OCI-M1 (cell line): ENCODE data around the gene RNF130.
"Not testable (repeated sequence)": the region's sequence is repeated elsewhere in the genome, so short reads cannot be mapped to it uniquely, and the experiment has no call there.

ENCODE experiments used
- DNase-seq: peaks from one replicate; lab custom pipeline; 2025; lab: John Stamatoyannopoulos, UW

RNF130 gene

DNA sequence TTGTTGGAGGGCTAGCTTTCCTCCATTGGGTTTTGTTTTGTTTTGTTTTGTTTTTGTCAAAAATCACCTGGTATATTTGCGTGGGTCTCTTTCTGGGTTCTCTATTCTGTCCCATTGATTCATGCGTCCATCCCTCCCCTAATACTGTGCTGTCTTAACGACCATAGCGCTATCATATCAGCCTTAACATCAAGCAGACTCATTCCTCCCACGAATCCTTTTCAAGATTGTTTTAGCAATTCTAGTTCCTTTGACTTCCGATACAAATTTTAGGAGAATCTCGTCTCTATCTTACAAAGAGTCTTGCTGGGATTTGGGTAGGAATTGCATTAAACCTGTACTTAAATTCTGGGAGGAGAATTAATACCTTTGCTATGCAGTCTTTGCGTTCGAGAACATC lies 31.1 kb upstream of the RNF130 start:
- DNase-seq, result no peak

DNA sequence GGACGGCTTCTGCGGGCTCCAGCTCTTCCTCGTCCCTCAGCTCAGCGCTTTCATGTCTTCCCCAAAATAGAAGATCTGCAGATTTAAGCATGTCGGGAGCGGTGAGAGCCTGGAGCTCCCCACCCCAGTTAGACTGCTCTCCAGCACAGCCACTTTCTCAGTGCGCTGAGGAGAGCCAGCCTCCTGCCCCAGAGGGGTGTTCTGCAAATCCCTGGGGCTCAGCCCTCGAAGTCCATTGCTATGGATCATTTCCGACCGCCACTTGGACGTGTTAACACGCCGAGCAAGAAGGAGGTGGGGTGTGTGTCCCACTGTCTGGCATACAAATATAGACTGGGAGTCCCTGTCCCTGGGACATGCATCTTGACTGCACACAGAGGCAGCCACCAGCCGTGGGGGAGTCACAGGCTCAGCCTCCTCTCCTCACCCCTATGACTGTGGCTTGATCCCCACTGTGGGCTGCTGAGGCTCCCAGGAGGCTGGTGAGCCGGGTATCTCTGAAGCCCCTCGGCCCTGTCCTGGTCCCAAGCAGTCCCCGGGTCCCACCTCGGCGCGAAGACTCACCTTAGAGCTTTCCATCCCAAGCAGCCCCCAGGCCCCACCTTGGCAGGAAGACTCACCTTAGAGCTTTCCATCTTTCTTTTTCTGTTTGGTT lies 30.0 kb upstream of the RNF130 start:
- DNase-seq, result no peak

DNA sequence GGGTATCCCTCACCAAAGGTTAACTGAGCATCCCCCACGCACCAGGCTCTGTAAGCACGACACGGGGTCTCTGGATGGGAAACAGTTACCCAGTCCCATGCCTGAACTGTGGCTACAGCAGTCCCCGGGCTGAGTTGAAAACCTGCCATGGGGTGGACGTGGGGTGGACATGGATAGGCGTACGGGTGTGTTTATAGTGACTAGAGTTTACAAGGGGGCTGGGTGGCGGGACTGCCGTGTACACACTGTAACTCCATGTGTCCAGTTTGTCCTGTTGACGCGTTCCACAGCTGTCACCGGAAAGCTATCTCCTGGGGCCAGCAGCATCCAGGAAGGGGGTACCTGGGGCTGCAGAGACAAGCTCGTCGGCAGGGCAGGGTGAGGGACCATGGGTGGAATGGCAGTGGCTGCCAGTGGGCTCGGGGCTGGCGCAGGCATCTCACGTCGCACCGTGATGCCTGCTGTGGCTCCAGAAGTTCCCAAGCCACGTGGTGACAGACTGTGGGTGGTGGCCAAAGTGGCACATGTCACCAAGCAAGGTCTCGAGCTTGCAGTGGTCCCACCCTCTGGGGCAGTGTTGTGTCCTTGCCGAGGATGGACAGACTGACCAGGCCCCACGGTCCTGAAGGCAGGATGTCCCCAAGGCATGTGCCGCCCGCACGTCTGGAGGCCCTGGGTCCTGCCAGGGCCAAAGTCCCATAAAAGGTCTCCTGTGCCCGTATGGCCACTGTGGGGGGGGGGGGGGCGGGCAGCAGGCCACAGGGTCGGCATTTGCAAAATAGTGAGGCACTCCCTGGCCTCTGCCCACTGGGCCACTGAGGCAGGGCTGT lies 29.3 kb upstream of the RNF130 start:
- no peak for DNase-seq

DNA sequence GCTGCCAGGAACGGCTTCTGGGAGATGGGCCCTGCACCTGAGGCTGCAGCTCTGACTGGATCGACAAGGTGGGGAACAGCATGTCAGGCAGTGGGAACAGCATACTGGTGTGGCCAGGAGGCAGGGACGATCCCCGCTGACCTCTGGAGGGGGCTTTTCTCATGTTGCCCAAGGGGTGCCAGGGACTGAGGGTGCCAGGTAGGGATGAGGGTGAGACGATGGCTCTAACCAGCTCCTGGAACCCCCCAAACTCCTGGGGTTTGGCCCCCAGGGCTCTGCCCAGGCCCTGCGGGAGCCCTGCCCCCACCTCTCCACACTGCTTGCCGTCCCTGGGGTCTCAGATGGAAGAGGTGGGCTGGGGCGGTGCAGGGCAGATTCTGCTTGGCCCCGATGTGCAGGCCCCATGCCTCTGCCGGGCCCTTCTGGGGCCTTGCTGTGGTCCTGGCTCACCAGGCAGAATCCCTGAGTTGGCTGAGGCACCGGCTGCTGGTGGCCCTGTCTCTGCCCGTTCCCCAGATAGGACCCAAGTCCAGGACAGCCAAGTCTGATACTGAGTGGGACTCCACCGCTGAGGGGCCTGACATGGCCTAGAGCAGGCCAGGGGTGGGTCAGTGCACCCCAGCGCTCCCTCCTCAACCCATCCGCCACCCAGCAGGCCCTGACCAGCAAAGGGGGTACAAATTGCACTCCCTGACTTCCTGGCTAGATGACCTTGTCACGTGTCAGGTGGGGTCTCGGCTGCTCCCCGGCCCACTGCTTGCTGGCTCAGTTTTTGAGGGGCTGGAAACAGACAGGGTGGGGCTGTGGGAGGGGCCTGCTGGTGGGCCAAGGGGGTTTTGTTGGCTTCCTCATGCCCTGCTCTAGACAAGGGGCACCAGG lies 28.4 kb upstream of the RNF130 start:
- no peak for DNase-seq

DNA sequence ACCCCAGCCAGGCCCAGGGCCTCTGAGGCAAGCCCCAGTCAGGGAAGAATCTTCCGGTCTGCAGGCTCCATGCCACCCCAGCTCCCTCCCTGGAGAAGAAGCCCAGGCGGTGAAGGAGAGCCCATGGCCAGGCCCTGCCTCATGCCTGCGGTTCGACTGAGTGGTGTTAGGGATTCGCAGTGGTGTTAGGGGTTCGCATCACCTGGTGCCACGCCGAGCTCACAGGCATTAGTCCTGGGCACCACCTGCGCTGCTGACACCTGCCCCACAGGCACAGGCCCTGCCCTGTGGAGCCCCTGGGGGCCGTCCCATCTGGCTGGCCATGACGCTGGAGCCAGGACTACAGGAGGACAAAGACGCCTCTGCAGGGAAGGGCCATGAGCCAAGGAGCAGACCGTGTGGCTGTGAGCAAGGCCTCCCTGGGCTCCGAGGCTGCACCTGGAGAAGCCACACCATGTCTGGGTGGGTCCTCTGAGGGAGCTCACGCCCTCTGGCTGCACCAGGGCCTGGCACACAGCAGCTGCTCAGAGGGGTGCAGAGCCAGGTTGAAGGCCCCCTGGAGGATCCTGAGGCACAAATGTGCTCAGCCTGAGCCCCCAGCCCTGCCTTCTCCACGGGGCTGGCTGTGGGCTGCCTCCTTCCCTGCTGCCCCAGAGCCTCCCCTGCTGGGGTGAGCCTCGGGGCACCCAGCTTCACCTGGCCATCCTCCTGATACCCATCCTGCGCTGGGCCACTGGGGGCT lies 27.6 kb upstream of the RNF130 start:
- DNase-seq, result no peak

DNA sequence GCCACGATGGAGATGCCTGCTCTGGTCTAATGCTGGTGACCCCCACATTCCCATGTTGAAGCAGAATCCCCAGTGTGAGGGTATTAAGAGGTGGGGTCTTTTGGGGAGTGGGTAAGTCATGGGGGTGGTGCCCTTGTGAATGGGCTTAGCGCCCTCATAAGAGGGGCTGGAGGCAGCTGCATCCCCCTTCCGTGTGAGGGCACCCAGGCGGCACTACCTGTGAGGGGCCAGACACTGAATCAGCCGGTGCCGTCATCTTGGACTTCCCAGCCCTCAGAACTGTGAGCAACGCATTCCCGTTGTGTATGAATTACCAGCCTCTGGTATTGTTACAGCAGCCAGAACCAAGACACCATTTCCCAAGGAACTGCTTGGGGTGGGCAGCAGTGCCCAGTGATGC lies 27.0 kb upstream of the RNF130 start:
- no peak for DNase-seq

DNA sequence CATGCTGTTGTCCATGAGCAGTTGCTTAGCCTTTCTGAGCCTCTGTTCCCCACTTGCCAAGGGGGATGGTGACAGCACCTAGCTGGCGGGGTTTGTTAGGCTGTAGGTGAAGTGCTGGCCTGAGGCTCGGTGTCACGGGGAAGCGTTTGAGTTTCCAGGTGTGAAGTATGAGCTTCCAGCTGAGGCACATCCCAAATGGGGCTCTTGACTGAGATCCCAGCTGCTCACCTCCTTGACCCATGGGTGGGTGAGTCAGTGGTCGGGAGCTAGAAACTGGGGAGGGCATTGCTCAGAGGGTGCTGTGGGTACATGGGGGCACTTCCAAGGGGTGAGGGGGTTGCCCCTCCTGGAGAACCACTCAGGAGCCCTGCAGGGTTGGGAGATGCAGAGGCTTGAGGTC lies 26.4 kb upstream of the RNF130 start:
- no peak for DNase-seq

DNA sequence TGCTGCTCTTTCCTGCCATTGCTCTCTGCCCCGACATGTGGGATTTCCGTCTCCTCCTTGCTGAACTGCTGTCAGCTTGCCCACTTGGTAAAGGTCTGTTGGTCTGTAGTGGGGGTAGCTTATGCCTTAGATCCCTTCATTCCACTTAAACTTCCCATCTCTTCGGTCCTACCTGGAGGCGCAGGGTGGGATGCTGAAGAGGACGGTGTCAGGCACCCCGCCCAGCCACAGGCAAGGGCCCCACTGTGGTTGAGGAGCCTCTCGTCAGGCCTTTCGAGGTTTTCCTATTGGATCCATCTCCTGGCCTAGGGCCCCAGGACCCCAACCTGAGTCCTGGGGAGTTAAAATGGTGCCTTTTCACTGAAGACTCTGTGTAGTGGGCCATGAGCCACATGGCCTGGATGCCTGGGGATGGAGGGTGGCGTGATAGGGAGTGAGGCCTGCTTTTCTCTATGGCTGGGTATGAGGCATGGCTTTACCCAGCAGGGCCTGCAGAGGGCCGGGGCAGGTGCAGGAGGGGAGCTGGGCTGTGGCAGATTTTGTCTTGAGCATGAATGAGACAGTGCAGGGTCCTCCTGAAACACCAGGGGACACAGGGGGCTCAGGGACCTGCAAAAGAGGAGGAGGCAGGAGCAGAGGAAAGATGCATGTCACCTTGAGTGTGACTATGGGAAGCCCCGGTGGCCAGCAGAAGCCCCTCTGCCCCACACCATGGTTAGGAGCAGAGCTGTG lies 25.8 kb upstream of the RNF130 start:
- DNase-seq, result no peak

DNA sequence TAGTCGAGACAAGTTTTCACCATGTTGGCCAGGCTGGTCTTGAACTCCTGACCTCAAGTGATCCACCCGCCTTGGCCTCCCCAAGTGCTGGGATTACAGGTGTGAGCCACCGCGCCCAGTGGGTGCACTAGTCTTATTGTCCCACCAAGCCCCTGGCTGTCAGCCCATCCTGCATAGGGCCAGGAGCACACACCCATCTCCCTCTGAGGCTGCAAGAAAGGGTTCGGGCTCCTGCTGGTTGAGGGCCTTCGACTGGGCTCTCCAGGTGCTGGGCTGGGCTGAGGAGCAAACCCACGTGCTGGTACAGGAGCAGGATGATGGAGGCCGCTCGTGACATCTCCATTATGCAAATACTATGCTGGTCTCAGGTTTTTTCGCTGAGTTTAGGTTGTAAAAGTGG lies 25.1 kb upstream of the RNF130 start:
- no peak for DNase-seq

DNA sequence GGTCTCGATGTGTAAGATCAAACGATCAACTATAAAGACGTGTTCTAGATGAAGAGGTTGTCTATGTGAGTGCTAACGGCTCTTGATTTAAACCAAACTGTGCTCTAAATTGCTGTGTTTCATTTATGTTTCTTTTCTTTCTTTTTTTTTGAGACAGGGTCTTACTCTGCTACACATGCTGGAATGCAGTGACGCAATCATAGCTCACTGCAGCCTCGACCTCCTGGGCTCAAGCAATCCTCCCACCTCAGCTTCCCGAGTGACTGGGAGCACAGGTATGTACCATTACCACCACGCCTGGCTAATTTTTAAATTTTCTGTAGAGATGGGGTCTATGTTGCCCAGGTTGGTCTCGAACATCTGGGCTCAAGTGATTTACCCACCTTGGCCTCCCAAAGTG lies 24.0 kb upstream of the RNF130 start:
- DNase-seq, result no peak

DNA sequence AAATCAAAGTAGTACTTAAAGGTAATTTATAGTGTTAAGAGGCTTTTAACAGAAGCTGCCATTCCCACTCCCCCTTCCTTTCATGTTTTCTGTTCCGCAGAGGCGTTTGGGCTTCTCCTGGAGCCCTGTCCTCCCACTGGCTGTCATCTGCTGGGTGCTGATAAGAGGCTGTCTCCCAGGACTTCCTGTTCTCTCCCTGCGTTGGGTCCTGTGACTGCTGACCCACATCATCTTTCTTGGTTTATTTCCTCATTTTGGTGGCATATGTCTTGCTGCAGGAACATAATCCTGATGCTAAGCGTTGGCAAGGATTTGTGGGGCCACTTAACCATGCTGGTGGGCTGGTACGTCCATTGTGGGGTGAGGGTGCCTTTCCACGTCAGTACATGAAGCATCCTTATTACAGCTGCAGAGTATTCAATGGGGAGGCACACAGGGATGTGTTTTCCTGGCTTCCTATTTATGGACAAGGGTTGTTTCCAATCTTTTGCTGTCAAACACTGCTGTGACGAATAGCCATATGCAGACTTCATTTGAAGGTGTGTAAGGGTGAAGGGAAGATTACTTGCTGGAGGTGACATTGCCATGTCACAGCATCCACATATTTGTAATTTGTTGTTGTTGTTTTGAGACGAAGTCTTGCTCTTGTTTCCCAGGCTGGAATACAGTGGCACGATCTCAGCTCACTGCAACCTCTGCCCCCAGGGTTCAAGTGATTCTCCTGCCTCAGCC lies 22.3 kb upstream of the RNF130 start:
- peak; percentile 99 for DNase-seq

DNA sequence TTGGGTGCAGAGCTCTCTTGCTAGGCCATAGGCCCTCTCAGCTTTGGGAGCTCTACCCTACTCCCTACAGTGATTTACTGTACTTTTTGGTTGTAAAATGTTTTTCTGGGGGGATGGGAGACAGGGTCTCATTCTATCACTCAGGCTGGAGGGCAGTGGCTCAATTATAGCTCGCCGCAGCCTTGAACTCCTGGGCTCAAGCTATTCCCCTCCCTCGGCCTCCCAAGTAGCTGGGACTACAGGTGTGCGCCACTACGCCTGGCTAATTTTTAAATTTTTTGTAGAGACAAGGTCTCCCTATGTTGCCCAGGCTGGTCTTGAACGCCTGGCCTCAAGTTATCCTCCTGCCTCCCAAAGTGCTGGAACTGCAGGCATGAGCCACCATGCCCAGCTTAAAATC lies 21.7 kb upstream of the RNF130 start:
- no peak for DNase-seq

DNA sequence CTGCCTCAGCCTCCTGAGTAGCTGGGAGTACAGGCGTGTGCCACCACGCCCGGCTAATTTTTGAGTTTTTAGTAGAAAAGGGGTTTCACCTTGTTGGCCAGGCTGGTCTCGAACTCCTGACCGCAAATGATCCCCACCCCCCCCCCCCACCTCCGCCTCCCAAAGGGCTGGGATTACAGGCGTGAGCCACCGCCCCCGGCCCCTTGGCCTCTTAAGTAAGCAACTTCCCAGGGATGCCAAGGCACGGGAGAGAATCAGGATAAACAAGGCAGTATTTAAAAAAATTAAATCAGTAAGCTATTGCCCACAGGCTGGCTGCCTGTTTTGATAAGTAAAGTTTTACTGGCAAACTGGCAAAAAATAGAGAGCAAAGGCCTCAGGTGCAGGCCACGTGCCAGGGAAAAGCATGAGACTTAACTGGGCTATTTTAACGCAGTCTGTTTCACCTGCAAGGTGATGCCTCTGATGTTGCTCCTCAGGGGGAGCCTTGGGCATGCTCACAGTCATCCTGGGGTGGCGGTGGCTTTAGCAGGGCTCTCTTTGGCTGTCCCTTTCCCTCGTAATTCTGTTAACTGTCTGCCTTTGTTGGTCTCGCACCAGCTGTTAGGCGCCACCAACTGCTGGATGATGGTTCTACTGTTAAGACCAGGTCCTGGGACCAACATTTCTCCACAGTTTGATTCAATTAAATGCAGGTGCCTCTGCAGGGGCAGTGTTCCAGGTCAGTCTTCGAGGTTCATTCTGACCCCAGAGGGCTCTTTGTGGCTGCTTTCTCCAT lies 19.4 kb upstream of the RNF130 start:
- DNase-seq, result peak; percentile 85

DNA sequence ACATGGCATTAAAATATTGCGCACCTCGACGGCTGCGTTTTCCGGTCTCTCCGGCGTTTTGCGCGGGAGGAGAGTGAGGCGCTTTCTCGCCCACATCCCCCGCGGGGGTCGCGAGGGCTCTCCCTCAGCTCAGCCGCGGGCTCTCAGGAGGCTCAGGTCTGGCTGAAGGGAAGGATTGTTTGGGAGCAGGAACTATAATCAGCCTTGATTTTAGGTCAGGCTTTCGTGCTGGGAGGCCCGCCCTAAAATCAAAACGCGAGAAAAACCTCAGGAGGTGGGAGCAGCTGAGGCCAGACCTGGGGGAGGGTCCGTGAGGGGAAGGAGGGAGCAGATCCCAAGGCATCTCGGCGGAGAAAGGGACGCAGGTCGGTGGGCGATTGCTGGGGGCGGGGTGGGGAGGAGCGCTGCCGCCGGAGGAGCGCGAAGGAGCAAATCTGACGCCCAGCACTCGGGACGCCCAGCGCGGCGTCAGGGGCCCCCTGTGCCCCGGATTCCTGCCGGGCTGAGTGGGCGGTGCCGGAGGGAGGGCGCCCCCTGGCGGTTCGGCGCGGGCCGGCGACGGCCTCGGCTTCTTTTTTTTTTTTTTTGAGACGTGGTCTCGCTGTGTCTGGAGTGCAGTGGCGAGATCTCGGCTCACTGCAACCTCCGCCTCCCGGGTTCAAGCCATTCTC lies 18.7 kb upstream of the RNF130 start:
- peak; percentile 82 for DNase-seq

DNA sequence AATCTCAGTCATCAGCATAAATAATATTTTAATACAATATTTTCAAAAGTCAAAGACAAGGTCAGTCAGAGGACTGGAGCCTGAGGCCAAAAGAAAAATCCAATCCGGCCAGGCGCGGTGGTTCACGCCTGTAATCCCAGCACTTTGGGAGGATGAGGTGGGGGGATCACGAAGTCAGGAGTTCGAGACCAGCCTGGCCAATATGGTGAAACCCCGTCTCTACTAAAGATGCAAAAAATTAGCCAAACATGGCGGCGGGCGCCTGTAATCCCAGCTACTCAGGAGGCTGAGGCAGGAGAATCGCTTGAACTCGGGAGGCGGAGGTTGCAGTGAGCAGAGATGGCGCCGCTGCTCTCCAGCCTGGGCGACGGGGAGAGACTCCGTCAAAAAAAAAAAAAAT lies 18.1 kb upstream of the RNF130 start:
- not testable (repeated sequence) for DNase-seq

DNA sequence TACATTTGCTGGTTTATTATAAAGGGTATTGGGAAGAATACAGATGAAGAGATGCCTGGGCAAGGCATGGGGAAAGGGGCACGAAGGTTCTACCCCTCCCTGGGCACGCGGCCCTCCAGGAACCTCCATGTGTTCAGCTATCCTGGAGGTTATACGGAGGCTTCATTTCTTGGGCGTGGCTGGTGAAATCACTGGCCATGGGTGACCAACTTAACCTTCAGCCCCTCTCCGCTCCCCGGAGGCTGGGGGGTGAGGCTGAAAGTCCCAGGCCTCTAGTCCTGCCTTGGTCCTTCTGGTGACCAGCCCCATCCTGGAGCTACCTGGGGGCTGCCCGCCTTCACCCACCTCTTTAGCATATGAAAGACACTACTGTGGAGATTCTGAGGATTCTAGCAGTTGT lies 17.0 kb upstream of the RNF130 start:
- no peak for DNase-seq

DNA sequence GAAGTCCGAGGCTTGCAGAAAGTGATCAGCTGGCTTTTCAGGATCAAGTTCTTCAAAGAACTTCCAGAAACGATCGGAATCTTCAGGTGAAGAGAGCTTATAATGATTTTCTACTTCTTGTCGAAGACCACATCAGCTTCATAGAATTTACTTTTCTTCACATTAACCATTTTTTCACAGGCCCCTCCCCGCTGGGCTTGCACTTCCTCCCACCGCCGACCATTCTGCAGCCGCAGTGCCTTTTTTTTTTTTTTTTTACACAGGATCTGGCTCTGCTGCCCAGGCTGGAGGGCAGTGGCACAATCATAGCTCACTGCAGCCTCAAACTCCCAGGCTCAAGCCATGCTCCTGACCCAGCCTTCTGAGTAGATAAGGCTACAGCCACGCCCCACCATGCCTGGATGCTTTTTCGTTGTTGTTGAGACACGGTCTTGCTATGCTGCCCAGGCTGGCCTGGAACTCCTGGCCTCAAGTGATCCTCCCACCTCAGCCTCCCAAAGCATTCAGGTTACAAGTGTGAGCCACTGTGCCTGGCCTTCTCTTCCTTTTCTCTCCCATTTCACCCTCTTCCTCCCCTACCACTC lies 15.3 kb upstream of the RNF130 start:
- peak; percentile 9 for DNase-seq

DNA sequence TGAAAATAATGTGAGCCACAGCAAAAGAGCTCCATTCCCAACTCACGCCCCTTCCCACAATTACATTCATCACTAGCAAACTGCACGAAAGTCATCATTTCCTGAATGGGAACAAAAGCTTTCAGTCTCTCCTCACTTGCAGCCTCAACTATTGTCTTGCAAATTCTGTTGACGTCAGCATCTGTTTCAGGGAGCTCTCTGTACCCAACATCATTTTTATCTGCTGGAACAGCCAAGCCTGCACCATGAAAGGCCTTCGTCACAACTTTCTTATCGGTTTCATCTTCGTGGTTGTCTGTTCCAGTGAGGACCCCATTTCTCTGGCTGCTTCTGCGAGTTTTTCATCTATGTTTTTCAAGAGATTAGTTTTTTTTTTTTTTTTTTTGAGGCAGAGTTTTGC lies 14.3 kb upstream of the RNF130 start:
- peak; percentile 69 for DNase-seq
